SH-SY5Y (cell line): Measurements from ENCODE around the gene MORN3.

Experiments
- GATA2 ChIP-seq: IDR thresholded peaks from 2 replicates; pipeline ENCODE4 v1.6.1; 2011; ENCODE audit warnings: mild to moderate bottlenecking, low read depth, low read length
- GATA3 ChIP-seq: IDR thresholded peaks from 2 replicates; pipeline ENCODE4 v1.6.1; 2011; ENCODE audit warnings: low read depth, mild to moderate bottlenecking, low read length, moderate library complexity

GRCh38 chr12:121656122-121656521, 13.3 kb downstream of the MORN3 start:
- TF ChIP-seq GATA2 (no peak), GATA3 (no peak)
